DMS53 (cell line): ENCODE data around the gene MAZ.
"Not testable (repeated sequence)": the region's sequence is repeated elsewhere in the genome, so short reads cannot be mapped to it uniquely, and the experiment has no call there.

Experiments
- DNase-seq: peaks from one replicate; lab custom pipeline; 2025; lab: John Stamatoyannopoulos, UW

MAZ gene

DNA sequence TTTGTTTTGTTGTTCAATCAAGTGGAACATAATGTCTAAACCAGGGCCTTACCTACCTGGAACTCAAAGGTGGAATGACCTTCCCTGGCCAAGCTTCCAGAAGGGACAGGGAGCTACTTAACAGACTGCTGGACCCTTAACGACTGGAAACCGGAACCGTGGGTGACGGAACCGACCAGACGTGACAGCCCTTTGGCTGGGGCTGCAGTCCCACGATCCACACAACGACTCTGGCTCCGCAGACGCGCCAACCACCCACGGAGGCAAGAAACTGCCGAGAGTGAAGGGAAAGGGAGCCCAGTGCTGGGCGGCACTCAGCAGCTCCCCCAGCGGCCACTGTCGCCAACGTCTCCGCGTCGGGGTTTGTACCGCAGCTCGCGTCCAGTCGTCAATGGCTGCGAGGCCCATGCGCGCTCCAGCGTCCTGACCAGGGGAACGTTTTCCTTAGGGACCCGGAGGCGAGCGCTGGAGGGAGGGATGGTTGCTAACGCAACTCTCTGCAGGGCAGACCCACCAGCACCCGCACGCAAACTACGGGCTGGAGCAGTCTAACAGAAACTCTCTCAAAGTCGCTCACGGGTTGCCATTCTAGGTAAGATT, 21.3 kb upstream of the MAZ start:
- DNase-seq: no peak

DNA sequence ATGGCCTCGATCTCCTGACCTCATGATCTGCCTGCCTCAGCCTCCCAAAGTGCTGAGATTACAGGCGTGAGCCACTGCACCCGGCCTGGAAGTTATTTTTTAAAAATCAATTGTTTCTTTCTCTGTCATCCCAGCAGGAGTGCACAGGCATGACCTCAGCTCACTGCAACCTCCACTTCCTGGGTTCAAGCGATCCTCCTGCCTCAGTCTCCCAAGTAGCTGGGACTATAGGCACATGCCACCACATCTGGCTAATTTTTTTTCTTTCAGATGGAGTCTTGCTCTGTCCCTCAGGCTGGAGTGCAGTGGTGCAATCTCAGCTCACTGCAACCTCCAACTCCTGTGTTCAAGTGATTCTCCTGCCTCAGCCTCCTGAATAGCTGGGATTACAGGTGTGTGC, 19.2 kb upstream of the MAZ start:
- not testable (repeated sequence) for DNase-seq

- DNase-seq: peak; percentile 67
Observed at GRCh38 chr16:29789775-29790182, 16.6 kb upstream of the MAZ start.

DNA sequence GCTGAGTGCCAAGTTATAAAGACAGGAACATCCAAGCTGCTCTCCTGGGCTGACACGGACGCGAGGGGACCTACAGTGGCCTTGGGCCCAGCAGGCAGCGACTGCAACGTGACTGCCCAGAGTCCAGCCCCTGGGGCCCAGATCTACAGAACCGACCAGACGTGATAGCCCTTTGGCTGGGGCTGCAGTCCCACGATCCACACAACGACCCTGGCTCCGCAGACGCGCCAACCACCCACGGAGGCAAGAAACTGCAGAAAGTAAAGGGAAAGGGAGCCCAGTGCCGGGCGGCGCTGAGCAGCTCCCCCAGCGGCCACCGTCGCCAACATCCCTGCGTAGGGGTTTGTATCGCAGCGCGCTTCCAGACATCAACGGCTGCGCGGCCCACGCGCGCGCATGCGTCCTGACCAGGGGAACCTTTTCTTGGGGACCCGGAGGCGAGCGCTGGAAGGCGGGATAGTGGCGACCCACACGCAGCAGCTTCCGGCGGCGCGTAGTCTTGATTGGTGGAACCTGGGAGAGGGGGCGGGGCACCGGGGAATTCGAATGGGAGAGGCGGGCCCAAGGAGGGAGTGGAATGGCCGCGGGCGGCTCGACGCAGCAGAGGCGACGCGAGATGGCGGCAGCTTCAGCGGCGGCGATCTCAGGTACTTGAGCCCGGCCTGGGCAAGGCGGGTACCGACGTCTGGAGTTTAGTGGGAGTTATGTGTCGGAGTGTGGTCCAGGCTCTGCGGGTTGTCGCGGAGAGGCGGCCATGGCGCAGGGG, 16.0 kb upstream of the MAZ start, which contains the start of gene KIF22:
KIF22 (plus strand) TSS at position 569 of the 766 bp plus-strand sequence; CDS start at position 578, 9 bp downstream.
- peak; percentile 98 for DNase-seq

- DNase-seq: peak; percentile 40
Observed at GRCh38 chr16:29790949-29791844, 15.1 kb upstream of the MAZ start.

- no peak for DNase-seq
Observed at GRCh38 chr16:29791845-29792807, 14.2 kb upstream of the MAZ start.

DNA sequence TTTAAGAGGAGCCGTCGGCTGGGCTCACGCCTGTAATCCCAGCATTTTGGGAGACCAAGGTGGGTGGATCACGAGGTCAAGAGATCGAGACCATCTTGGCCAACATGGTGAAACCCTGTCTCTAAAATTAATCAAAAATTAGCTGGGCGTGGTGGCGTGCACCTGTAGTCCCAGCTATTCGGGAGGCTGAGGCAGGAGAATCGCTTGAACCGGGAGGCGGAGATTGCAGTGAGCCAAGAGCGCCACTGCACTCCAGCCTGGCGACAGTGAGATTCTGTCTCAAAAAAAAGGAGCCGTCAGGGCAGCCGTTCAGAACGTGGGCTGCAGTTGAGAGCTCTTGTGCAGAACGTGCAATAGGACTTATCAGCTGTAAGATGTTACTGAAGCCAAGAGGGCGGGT, 13.2 kb upstream of the MAZ start:
- not testable (repeated sequence) for DNase-seq

- DNase-seq: no peak
Observed at GRCh38 chr16:29794231-29794710, 12.1 kb upstream of the MAZ start.

GRCh38 chr16:29802416-29802935, 3.9 kb upstream of the MAZ start:
- no peak for DNase-seq

- DNase-seq: no peak
Observed at GRCh38 chr16:29804020-29804419, 2.3 kb upstream of the MAZ start.

DNA sequence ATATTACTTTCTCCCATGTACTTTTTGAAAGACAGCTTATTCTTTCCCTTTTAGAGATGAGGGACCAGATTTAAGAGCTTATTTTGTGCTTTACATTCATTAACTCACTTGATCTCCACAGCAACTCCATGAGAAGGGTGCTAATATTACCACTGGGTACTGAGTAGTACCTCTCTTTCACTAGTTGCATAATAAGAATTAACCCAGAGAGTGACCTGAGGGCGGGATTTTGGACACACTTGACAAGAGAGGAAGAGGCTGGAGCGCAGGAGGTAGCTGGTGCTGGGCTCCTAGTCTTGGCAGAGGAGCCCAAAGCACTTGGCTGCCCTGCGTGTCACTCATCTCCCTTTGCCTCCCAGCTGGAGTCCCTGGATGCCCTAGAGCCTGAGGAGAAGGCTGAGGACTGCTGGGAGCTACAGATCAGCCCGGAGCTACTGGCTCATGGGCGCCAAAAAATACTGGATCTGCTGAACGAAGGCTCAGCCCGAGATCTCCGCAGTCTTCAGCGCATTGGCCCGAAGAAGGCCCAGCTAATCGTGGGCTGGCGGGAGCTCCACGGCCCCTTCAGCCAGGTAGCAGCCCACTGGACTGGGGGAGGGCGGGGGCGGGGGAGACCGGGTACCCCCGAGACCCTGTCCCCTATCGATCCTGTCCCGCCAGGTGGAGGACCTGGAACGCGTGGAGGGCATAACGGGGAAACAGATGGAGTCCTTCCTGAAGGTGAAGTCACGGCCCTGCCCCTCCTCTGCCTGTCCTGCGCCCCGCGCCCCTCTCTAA, 1.7 kb upstream of the MAZ start:
- DNase-seq: peak; percentile 71

DNA sequence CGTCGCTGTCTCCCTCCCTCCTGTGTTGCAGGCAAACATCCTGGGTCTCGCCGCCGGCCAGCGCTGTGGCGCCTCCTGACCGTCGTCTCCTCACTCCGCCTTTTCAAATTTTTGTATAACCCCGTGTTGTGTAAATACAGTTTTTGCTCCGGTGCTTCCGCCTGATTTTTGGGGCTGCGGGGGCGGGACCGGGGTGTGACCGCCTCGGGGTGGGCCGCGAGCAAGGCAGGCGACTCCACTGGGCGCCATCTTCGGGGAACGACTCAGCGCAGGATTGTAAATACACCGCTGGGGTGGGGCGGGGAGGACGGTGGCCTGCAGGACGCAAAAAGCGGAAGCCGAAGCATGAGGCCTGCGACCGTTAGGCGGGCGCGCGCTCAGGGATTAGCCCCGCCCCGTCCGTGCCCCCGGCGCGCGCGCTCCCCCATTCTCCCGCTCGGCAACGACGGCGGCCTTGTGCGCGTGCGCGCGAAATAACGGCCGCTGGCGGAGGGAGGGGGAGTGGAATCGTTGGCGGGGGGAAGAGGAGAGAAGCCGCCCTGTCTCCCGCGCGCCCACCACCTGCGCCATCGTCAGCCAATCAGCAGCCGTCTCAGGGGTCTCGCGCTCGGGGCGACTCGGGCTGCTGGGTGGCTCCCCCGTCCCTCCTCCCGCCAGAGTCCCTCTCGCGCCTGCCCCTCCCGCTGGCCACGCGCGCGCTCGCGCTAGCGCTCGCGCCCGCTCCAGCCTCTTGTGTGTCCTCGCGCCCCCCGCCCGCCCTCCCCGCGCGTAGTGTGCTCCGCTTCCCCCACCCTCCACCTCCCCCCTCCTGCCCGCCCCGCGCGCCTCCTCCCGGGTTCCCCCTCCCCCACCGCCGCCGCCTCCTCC, 864 bp upstream of the MAZ start:
- peak; percentile 97 for DNase-seq

DNA sequence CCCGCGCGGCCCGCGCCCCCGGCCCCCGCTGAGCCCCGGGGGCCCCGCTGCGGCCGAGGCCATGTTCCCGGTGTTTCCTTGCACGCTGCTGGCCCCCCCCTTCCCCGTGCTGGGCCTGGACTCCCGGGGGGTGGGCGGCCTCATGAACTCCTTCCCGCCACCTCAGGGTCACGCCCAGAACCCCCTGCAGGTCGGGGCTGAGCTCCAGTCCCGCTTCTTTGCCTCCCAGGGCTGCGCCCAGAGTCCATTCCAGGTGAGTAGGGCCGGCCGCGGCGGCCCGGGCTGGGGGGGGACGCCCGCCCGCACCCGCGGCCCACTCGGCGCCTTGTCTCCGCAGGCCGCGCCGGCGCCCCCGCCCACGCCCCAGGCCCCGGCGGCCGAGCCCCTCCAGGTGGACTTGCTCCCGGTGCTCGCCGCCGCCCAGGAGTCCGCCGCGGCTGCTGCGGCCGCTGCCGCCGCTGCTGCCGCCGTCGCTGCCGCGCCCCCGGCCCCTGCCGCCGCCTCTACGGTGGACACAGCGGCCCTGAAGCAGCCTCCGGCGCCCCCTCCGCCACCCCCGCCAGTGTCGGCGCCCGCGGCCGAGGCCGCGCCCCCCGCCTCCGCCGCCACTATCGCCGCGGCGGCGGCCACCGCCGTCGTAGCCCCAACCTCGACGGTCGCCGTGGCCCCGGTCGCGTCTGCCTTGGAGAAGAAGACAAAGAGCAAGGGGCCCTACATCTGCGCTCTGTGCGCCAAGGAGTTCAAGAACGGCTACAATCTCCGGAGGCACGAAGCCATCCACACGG, 504 bp downstream of the MAZ start:
- DNase-seq: peak; percentile 77

DNA sequence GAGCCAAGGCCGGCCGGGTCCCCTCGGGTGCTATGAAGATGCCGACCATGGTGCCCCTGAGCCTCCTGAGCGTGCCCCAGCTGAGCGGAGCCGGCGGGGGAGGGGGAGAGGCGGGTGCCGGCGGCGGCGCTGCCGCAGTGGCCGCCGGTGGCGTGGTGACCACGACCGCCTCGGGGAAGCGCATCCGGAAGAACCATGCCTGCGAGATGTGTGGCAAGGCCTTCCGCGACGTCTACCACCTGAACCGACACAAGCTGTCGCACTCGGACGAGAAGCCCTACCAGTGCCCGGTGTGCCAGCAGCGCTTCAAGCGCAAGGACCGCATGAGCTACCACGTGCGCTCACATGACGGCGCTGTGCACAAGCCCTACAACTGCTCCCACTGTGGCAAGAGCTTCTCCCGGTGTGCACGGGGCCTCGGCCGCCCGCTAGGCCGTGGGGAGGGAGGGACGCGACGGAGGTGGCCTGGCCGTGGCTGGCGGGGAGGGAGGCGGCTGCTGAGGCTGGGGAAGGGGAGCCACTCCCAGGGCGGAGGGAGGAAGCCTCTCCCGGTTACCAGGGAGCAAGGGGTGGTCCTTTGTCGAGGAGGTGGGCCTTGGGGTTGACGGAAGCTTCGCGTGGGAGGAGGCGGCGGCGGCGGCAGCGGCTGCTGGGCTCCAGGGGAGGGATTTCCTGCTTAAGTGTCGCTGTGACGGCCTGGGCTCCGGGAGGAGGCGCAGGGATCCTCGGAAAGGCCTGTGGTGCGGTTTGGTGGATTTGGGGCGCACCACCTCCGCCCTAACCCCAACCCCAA, 1.3 kb downstream of the MAZ start:
- peak; percentile 94 for DNase-seq

- no peak for DNase-seq
Observed at GRCh38 chr16:29808219-29808900, 2.0 kb downstream of the MAZ start.

DNA sequence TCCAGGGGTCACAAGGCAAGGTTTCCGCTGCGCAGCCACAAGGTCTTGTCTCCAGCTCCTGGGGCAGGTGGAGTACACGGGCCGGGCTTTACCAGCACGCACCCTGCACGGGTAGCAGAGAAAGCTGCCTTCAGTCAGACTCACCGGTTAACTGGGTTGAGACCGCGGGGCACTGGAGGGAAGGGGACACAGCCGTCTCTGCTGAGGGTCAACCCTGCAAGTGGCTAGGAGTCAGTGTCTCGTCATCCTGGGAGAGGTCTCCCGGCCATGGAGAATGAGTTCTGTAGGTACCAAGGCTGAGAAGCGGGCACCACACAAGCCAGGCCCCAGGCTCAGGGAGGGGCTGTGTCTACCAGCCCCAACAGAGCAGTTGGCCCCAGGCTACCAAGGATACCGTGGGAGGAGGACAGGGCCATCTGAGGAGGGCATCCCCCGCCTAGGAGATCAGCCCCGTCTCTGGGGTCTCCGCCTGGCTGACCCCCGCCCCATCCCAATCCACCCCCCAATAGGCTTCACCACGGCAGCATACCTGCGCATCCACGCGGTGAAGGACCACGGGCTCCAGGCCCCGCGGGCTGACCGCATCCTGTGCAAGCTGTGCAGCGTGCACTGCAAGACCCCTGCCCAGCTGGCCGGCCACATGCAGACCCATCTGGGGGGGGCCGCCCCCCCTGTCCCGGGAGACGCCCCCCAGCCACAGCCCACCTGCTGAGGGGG, 2.9 kb downstream of the MAZ start:
- no peak for DNase-seq
